NCI-H774 (cell line): ENCODE results near the gene SPARC.
"Not testable (repeated sequence)": the region's sequence is repeated elsewhere in the genome, so short reads cannot be mapped to it uniquely, and the experiment has no call there.

Source experiments
- DNase-seq: peaks from one replicate; lab custom pipeline; 2025; lab: John Stamatoyannopoulos, UW

Gene SPARC

GRCh38 chr5:151700296-151700695, 13.6 kb upstream of the SPARC start:
- DNase-seq = no peak

GRCh38 chr5:151699071-151699901, 12.6 kb upstream of the SPARC start:
- no peak for DNase-seq

DNA sequence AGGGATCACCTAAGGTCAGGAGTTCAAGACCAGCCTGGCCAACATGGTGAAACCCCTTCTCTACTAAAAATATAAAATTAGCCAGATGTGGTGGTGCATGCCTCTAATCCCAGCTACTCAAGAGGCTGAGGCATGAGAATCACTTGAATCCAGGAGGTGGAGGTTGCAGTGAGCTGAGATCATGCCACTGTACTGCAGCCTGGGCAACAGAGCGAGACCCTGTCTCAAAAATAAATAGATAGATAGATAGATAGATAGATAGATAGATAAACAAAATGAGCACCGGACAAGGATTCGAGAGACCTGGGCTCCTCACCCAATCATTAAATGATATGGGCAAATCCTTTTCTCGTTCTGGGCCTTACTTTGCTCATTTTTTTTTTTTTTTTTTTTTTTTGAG, 11.4 kb upstream of the SPARC start:
- not testable (repeated sequence) for DNase-seq

GRCh38 chr5:151697452-151697851, 10.7 kb upstream of the SPARC start:
- no peak for DNase-seq

DNA sequence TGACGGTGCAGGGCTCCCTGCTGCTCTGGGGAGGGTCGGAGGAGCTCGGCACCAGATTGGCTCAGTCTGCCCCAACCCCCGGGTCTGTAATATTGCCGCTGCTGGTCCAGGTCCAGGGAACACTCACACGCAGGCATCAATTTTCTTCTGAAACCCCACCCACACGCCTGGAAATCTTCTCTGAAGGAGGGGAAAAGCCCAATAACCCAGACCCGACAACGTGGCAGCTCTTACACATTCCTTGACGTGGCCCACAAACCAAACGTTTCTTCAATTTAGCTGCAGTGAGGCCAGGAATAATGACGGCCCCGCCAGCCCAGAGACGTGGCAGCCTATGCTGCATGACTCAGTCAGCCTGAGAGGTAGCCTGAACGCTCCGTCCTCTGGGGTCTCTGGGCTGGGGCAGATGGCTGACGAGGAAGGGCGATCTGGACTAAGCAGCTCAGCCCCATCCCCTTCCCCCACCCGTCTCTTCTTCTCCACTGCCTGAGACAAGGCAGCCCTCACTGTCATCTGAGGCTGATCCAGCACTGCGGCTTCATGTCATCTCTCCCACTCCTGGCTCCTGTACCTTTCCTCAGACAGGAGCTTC, 9.9 kb upstream of the SPARC start:
- DNase-seq = no peak

DNA sequence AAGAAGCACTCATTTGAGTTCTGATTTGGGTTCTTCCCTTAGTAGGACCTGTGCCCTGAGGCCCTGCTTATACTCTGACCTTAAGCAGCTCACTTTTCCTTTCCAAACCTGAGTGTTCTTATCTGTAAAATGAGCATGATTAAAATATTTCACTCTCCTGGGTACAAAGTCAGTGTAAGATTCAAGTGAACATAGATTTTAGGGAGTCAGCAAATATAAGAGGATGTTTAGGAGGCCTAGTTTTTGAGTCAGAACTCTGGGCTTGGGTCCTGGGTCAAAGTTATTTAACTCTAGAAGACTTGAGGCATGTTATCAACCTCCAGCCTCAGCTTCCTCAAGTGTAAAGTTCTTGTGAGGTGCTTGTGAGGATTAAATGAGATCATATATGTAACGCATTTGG, 8.7 kb upstream of the SPARC start:
- no peak for DNase-seq

GRCh38 chr5:151694035-151694485, 7.3 kb upstream of the SPARC start:
- no peak for DNase-seq

- DNase-seq = no peak
Observed at GRCh38 chr5:151692312-151692711, 5.6 kb upstream of the SPARC start.

DNA sequence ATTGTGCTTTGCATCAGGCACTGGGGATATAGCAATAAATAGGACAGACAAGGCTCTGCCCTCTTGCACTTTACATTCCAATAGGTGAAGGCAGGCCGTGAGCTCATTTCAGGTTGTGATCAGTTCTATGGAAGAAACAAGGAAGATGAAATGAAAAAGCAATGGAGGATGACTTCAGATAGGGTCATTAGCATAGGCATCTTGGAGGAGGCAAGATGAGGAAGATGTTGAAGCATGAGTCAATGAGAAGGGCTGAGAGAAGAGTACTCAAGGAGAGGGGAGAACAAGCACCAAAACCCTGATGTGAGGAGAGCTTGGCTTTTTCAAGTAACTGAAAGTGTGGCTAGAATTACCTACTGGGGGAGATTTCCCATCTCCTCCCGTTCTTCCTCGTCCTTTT, 5.0 kb upstream of the SPARC start:
- DNase-seq = no peak

GRCh38 chr5:151689591-151689990, 2.9 kb upstream of the SPARC start:
- DNase-seq = not testable (repeated sequence)

- no peak for DNase-seq
Observed at GRCh38 chr5:151688436-151688835, 1.7 kb upstream of the SPARC start.

- DNase-seq = no peak
Observed at GRCh38 chr5:151685749-151686673, 704 bp downstream of the SPARC start.

DNA sequence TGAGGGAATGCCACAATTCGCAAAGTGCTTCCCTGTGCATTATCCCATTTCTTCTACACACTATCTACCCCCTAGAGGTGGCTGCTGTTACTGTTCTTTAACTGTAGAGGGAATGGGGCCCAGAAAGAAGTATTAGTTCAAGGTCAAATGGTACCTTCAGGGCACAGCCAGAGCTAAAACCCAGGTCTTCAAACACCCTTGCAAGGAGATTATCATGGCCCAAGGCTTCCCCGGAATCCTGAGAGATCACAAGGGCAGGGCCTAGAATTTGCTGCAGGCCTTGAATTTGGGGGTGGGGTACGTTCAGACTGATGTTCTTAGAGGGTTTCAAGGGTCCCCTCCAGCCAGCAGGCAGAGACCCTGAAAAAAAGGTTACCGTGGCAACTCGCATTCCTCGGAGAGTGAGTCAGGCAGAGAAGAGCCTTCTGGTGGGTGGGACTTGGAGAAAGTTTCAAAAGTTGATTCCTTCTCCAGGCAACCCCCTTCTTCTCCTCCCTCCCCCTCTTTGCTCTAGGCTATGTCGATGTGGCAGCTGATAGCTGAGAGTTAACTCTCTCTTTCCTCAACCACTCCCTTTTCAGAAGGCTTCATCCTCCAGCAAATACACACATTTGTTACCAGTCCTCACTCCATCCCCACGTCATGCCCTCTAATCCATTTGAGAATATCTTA, 1.9 kb downstream of the SPARC start:
- DNase-seq = no peak

DNA sequence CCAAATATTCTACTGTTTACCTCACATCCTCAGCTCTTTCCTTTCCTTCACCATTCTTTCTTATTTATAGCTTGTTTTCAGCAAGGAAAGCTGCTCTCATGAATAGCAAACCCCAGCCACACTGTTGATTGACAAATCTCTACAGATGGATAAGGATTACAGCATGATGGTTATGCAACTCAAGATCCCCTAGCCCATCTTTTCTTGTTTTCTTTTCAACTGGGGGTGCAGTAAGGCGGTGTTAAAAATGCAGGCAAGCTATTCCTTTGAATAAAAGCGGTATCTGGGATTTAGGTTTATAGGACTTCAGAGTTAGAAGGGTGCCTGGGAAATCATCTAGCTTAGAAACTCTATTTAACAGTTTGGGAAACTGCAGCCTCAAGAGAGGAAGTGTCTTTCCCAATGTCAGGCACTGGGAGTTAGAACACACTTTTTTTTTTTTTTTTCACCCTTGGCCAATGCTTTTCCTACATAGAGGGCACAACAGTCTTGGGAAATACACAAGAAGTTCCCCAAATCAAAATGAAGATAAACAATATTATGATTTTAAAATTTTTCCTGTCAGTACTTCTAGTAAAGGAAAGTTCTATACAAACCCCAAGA, 2.6 kb downstream of the SPARC start:
- DNase-seq = no peak

DNA sequence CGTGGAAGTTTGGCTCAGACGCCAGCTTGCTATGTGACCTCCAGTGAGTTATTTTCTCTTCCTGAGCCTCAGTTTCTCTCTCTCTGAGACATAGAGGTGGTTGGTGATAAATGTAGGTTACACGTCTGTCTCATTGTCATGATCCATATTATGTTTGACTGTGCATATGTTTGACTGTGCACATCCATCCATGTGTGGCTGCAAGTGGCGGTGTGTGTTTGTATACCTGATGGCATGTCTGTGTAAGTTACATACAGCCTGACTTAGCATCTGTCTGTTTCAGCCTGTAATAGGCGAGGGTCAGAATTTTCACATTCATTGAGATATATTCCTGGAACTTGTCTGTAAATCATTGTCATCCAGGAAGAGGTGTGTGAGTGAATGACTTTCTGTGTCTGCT, 3.3 kb downstream of the SPARC start:
- no peak for DNase-seq

DNA sequence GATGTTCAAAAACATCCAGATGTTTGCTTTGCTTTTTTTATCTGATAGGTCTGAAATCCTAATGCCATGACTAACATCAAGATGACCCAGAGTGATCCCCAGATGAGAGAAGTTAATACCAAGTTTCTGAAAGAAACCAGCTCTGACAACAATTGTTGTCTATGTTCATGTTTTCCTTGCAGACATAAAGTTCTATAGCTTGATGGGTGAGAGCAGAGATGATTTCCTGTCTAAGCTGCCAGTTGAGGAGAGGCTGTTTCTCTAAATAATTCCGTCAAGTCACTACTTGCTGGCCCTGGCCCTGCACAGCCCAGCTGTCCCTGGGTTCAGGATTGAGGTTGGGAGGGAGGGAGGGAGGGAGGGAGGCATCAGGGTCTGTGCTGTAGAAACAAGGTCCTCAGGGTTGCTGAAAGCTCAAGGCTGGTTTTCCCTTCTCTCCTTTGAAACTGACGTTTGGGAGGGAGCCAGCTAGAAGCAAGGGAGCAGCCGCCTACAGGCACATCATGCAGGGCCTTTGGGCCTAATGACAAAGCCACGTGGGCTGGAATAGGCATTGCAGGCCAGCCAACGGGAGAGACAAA, 3.9 kb downstream of the SPARC start:
- DNase-seq = no peak

DNA sequence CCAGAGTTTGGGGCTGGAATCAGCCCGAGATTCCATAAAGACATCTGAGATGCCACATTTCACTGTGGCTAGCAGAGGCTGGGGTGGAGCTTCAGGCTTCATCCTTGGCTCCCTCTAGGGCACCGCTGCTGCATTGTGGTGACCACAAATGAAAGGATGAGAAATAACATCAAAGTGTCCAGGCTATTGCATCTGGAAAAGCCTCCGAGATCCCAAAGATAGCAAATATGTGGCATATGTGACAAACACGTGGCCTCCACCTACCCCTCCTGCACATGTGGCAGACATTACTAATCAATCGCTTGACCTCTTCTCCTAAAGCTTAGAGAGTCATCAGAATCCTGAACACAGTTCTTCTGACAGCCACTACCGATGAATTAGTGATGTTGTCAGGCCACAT, 4.5 kb downstream of the SPARC start:
- DNase-seq = no peak

- no peak for DNase-seq
Observed at GRCh38 chr5:151680944-151681427, 5.7 kb downstream of the SPARC start.

DNA sequence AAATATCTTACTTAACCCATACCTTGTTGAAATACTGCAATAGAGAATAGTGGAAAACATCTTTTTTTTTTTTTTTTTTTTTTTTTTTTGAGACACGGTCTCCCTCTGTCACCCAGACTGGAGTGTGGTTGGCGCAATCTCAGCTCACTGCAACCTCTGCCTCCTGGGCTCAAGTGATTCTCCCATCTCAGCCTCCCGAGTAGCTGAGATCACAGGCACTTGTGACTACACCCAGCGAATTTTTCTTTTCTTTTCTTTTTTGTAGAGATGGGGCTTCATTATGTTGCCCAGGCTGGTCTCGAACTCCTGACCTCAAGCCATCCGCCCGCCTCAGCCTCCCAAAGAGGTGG, 6.6 kb downstream of the SPARC start:
- DNase-seq = not testable (repeated sequence)

GRCh38 chr5:151679421-151680155, 7.1 kb downstream of the SPARC start:
- no peak for DNase-seq
